Ammon's horn (tissue), 1 donor: ENCODE measurements around the gene TMEM9B.
A peak's percentile ranks its signal among the peaks of the same experiment; 100 is the strongest.
"Not testable (repeated sequence)": the region's sequence is repeated elsewhere in the genome, so short reads cannot be mapped to it uniquely, and the experiment has no call there.

Experiments used
- DNase-seq: peaks from one replicate; pipeline ENCODE4 v3.0.0-alpha.2; 2016; ENCODE audit warnings: low spot score

The TMEM9B gene

GRCh38 chr11:8971924-8972316 is 7.7 kb upstream of the TMEM9B start:
- DNase-seq, result no peak

GRCh38 chr11:8971196-8971923 is 7.1 kb upstream of the TMEM9B start:
- no peak for DNase-seq

GRCh38 chr11:8967184-8967583 is 2.9 kb upstream of the TMEM9B start:
- no peak for DNase-seq

- peak; percentile 81 for DNase-seq
Observed at GRCh38 chr11:8963569-8964323, 496 bp downstream of the TMEM9B start.

- DNase-seq, result no peak
Observed at GRCh38 chr11:8962841-8963240, 1.4 kb downstream of the TMEM9B start.

- DNase-seq, result no peak
Observed at GRCh38 chr11:8961401-8961800, 2.8 kb downstream of the TMEM9B start.

GRCh38 chr11:8959546-8960166 is 4.6 kb downstream of the TMEM9B start:
- DNase-seq, result peak; percentile 69

GRCh38 chr11:8956860-8957259 is 7.4 kb downstream of the TMEM9B start:
- DNase-seq, result no peak

GRCh38 chr11:8948886-8949285 is 15.4 kb downstream of the TMEM9B start:
- no peak for DNase-seq

- DNase-seq, result no peak
Observed at GRCh38 chr11:8947230-8947943, 16.9 kb downstream of the TMEM9B start.

GRCh38 chr11:8942518-8943066 is 21.6 kb downstream of the TMEM9B start, which contains the start of gene ASCL3:
TSS of gene ASCL3 (minus strand) at chr11:8943016. CDS start at chr11:8938161, 4,855 bp downstream.
- no peak for DNase-seq

GRCh38 chr11:8941341-8942103 is 22.7 kb downstream of the TMEM9B start:
- no peak for DNase-seq

- DNase-seq, result no peak
Observed at GRCh38 chr11:8937659-8938058, 26.6 kb downstream of the TMEM9B start.

GRCh38 chr11:8937159-8937558 is 27.1 kb downstream of the TMEM9B start:
- DNase-seq, result no peak

GRCh38 chr11:8935789-8936188 is 28.5 kb downstream of the TMEM9B start:
- not testable (repeated sequence) for DNase-seq

- DNase-seq, result no peak
Observed at GRCh38 chr11:8934742-8935488, 29.3 kb downstream of the TMEM9B start.

GRCh38 chr11:8933931-8934330 is 30.3 kb downstream of the TMEM9B start:
- no peak for DNase-seq

GRCh38 chr11:8932564-8933180 is 31.6 kb downstream of the TMEM9B start, which contains the start of gene C11orf16:
TSS of gene C11orf16 (minus strand) at chr11:8932947. CDS start at chr11:8932308, 639 bp downstream.
- DNase-seq, result no peak

- no peak for DNase-seq
Observed at GRCh38 chr11:8930456-8931175, 33.6 kb downstream of the TMEM9B start.
